Smooth muscle cell (in vitro differentiated cells): Measurements from ENCODE around the gene OR10P1. TPM values are rescaled to one million over a fixed set of nuclear protein-coding genes. Genes with fewer than 3 reads are reported as not detected.

Source experiments
- DNase-seq: peaks from one replicate; lab custom pipeline; 2025; ENCODE audit not compliant: unreplicated experiment; lab: John Stamatoyannopoulos, UW
- H2AFZ ChIP-seq: fragments of 200-600 bp; sonication (generic); 2 replicates; pipeline ENCODE4 v1.6.0; 2016; ENCODE audit warnings: antibody characterized with exemption, low read depth, mild to moderate bottlenecking
- H3F3A ChIP-seq: fragments of 200-600 bp; sonication (generic); 2 replicates; pipeline ENCODE4 v1.6.0; 2017; ENCODE audit warnings: antibody characterized with exemption, low read depth
- H3K27ac ChIP-seq: fragments of 200-600 bp; sonication (generic); 2 replicates; pipeline ENCODE4 v1.5.1; 2016; ENCODE audit warnings: low read depth, mild to moderate bottlenecking
- H3K27me3 ChIP-seq: fragments of 200-600 bp; sonication (generic); 2 replicates; pipeline ENCODE4 v1.6.1; 2016; ENCODE audit warnings: low read depth, mild to moderate bottlenecking
- H3K36me3 ChIP-seq: fragments of 200-600 bp; sonication (generic); 2 replicates; pipeline ENCODE4 v1.5.1; 2016; ENCODE audit warnings: low read depth
- H3K4me1 ChIP-seq: fragments of 200-600 bp; sonication (generic); 2 replicates; pipeline ENCODE4 v1.5.1; 2016; ENCODE audit warnings: low read depth
- H3K4me2 ChIP-seq: fragments of 200-600 bp; sonication (generic); 2 replicates; pipeline ENCODE4 v1.6.0; 2016; ENCODE audit warnings: mild to moderate bottlenecking
- H3K4me3 ChIP-seq: fragments of 200-600 bp; sonication (generic); 2 replicates; pipeline ENCODE4 v1.5.1; 2016; ENCODE audit warnings: mild to moderate bottlenecking
- H3K79me2 ChIP-seq: fragments of 200-600 bp; sonication (generic); 2 replicates; pipeline ENCODE4 v1.6.0; 2016; ENCODE audit warnings: low read depth, mild to moderate bottlenecking
- H3K9ac ChIP-seq: fragments of 200-600 bp; sonication (generic); 2 replicates; pipeline ENCODE4 v1.6.0; 2016; ENCODE audit warnings: low read depth
- H3K9me3 ChIP-seq: fragments of 200-600 bp; sonication (generic); replicated peaks from 2 replicates; pipeline ENCODE4 v1.5.1; 2016; ENCODE audit warnings: low read depth
- H4K20me1 ChIP-seq: fragments of 200-600 bp; sonication (generic); 2 replicates; pipeline ENCODE4 v1.6.0; 2016; ENCODE audit warnings: low read depth
- CTCF ChIP-seq: fragments of 200-600 bp; sonication (generic); IDR thresholded peaks from 2 replicates; pipeline ENCODE4 v1.5.1; 2017; ENCODE audit warnings: borderline replicate concordance, mild to moderate bottlenecking, antibody characterized with exemption; ENCODE audit not compliant: insufficient read depth, poor library complexity, severe bottlenecking
- whole genome bisulfite sequencing: methylation state at CpG from one replicate; pipeline ENCODE4 v1.1.7; 2016; ENCODE audit warnings: low lambda C conversion rate; 5-methylcytosine and 5-hydroxymethylcytosine counted together
- polyA plus RNA-seq: library from polyadenylated mRNA; unstranded; fragments of >200 nt; fragmentation: Nextera tagmentation; extraction: Ambion mirVana; gene quantifications from 2 replicates; pipeline ENCODE4 v1.2.1, GENCODE V29; 2016
- total RNA-seq: library from RNA; depleted of rRNA; stranded (reverse); fragments of >200 nt; gene quantifications from 2 replicates; pipeline ENCODE4 v1.2.3, GENCODE V29; 2014

The OR10P1 gene
- total and polyA plus RNA-seq, 2 experiments from 2014 or later: not detected

- H4K20me1 ChIP-seq: no peaks in the 10 kb centered on the region
- no peak overlapping the region for H3K27ac ChIP-seq
- no peaks in the 10 kb centered on the region for H3K79me2 ChIP-seq
- TF ChIP-seq CTCF: no peak
- H3K4me1 ChIP-seq: no peaks in the 10 kb centered on the region
- H3F3A ChIP-seq: no peaks in the 10 kb centered on the region
- no peak overlapping the region for H2AFZ ChIP-seq
- no peaks in the 10 kb centered on the region for H3K36me3 ChIP-seq
- H3K27me3 ChIP-seq: peaks cover 11% of the 10 kb centered on the region
- H3K4me2 ChIP-seq: no peak overlapping the region
- H3K4me3 ChIP-seq: no peak overlapping the region
- no peak for DNase-seq
- 89% methylated on average over 4 of the region's 4 CpGs for WGBS
- no peaks in the 10 kb centered on the region for H3K9me3 ChIP-seq
- no peak overlapping the region for H3K9ac ChIP-seq
Measured at GRCh38 chr12:55626154-55626553, 10.5 kb upstream of the OR10P1 start.

- H3K27ac ChIP-seq: no peak overlapping the region
- H2AFZ ChIP-seq: no peak overlapping the region
- no peak overlapping the region for H3K9ac ChIP-seq
- no peaks in the 10 kb centered on the region for H3F3A ChIP-seq
- H4K20me1 ChIP-seq: no peaks in the 10 kb centered on the region
- no peaks in the 10 kb centered on the region for H3K79me2 ChIP-seq
- no peak for DNase-seq
- WGBS: 82% methylated on average over 3 of the region's 3 CpGs
- H3K4me3 ChIP-seq: no peak overlapping the region
- H3K9me3 ChIP-seq: no peaks in the 10 kb centered on the region
- no peaks in the 10 kb centered on the region for H3K36me3 ChIP-seq
- TF ChIP-seq CTCF: no peak
- peaks cover 17% of the 10 kb centered on the region for H3K27me3 ChIP-seq
- no peaks in the 10 kb centered on the region for H3K4me1 ChIP-seq
- no peak overlapping the region for H3K4me2 ChIP-seq
Measured at GRCh38 chr12:55629058-55629841, 7.4 kb upstream of the OR10P1 start.

- DNase-seq: no peak
- peaks cover 7% of the 10 kb centered on the region for H3K27me3 ChIP-seq
- no peak overlapping the region for H3K27ac ChIP-seq
- H3K79me2 ChIP-seq: no peaks in the 10 kb centered on the region
- no peaks in the 10 kb centered on the region for H4K20me1 ChIP-seq
- H2AFZ ChIP-seq: no peak overlapping the region
- H3K9me3 ChIP-seq: no peaks in the 10 kb centered on the region
- H3K4me1 ChIP-seq: no peaks in the 10 kb centered on the region
- 94% methylated on average over 1 of the region's 1 CpG for WGBS
- H3K4me3 ChIP-seq: no peak overlapping the region
- no peak for TF ChIP-seq CTCF
- no peaks in the 10 kb centered on the region for H3K36me3 ChIP-seq
- no peaks in the 10 kb centered on the region for H3F3A ChIP-seq
- no peak overlapping the region for H3K9ac ChIP-seq
- no peak overlapping the region for H3K4me2 ChIP-seq
Measured at GRCh38 chr12:55631056-55631455, 5.6 kb upstream of the OR10P1 start.

- no peak overlapping the region for H2AFZ ChIP-seq
- H3K27ac ChIP-seq: no peak overlapping the region
- TF ChIP-seq CTCF: no peak
- no peaks in the 10 kb centered on the region for H3K36me3 ChIP-seq
- H3K4me2 ChIP-seq: no peak overlapping the region
- DNase-seq: no peak
- H3K4me1 ChIP-seq: no peaks in the 10 kb centered on the region
- no peaks in the 10 kb centered on the region for H3K9me3 ChIP-seq
- H4K20me1 ChIP-seq: no peaks in the 10 kb centered on the region
- H3K4me3 ChIP-seq: no peak overlapping the region
- no peaks in the 10 kb centered on the region for H3K79me2 ChIP-seq
- WGBS: 82% methylated on average over 5 of the region's 5 CpGs
- no peak overlapping the region for H3K9ac ChIP-seq
- no peaks in the 10 kb centered on the region for H3F3A ChIP-seq
- peaks cover 6% of the 10 kb centered on the region for H3K27me3 ChIP-seq
Measured at GRCh38 chr12:55631733-55632132, 5.0 kb upstream of the OR10P1 start.
